Measurements from ENCODE around the gene CST7. TPM values are rescaled to one million over a fixed set of nuclear protein-coding genes. Genes with fewer than 3 reads are reported as not detected.

Gene CST7
- total RNA-seq: not detected in 2 replicates

GRCh38 chr20:24948939-24949679 lies at the start of gene CST7:
TSS of gene CST7 (plus strand) at chr20:24949269. CDS start at chr20:24949506, 237 bp downstream.

GRCh38 chr20:24992487-24993205 lies 43.6 kb downstream of the CST7 start, which contains the start of gene APMAP:
TSS of gene APMAP (minus strand) at chr20:24992751. CDS start at chr20:24992688, 63 bp downstream.

Small RNA genes within 50 kb of the gene (small RNA-seq; reads per million reads assigned to genes)
- gene RNU6-1257P: not detected

Other genes with a start within 250 kb of the CST7 start
- 69.2 and 75.5 TPM in 2 replicates for gene APMAP, start 43.5 kb downstream of the CST7 start, total RNA-seq
- 6.5 and 8.5 TPM in 2 replicates for gene ACSS1, start 108.9 kb downstream of the CST7 start, total RNA-seq
- not detected in 2 replicates for gene VSX1, start 132.9 kb downstream of the CST7 start, total RNA-seq
- gene ENTPD6, start 246.4 kb downstream of the CST7 start, total RNA-seq: 37.8 and 48.3 TPM in 2 replicates